Neuronal stem cell (in vitro differentiated cells): ENCODE measurements around the gene SYNPO2.
A peak's percentile ranks its signal among the peaks of the same experiment; 100 is the strongest.

Experiments
- DNase-seq: peaks from one replicate; pipeline ENCODE4 v3.0.0-alpha.2; 2013; ENCODE audit warnings: low spot score
- H2AFZ ChIP-seq: one replicate; pipeline ENCODE4 v1.6.1; 2013; ENCODE audit warnings: mild to moderate bottlenecking, low read length, inconsistent platforms
- H2AK5ac ChIP-seq: 2 replicates; pipeline ENCODE4 v1.6.1; 2013; ENCODE audit warnings: low read depth, mild to moderate bottlenecking, inconsistent platforms, low read length, moderate library complexity, mixed read lengths
- H2BK120ac ChIP-seq: 2 replicates; pipeline ENCODE4 v1.6.1; 2013; ENCODE audit warnings: low read depth, mild to moderate bottlenecking, inconsistent platforms, low read length, moderate library complexity, mixed read lengths
- H2BK12ac ChIP-seq: one replicate; pipeline ENCODE4 v1.6.1; 2013; ENCODE audit warnings: low read length, inconsistent platforms
- H2BK15ac ChIP-seq: 2 replicates; pipeline ENCODE4 v1.6.1; 2013; ENCODE audit warnings: mild to moderate bottlenecking, low read length, inconsistent platforms, mixed read lengths
- H2BK5ac ChIP-seq: one replicate; pipeline ENCODE4 v1.6.1; 2013; ENCODE audit warnings: inconsistent platforms, mild to moderate bottlenecking, low read length, moderate library complexity
- H3K14ac ChIP-seq: one replicate; pipeline ENCODE4 v1.6.1; 2013; ENCODE audit warnings: low read length, inconsistent platforms
- H3K18ac ChIP-seq: 2 replicates; pipeline ENCODE4 v1.6.1; 2013; ENCODE audit warnings: low read length, inconsistent platforms
- H3K23ac ChIP-seq: 2 replicates; pipeline ENCODE4 v1.6.1; 2013; ENCODE audit warnings: low read depth, mild to moderate bottlenecking, mixed read lengths, low read length, inconsistent platforms; ENCODE audit not compliant: poor library complexity
- H3K27ac ChIP-seq: replicated peaks from 3 replicates; pipeline ENCODE4 v1.5.1; 2013; ENCODE audit warnings: low read length, inconsistent platforms
- H3K27me3 ChIP-seq, 3 experiments: 2 replicates each; pipeline ENCODE4 v1.6.1; 2013; ENCODE audit warnings: low read length in 3 of 3, mild to moderate bottlenecking in 2 of 3, inconsistent platforms in 1 of 3, low read depth in 1 of 3, mixed read lengths in 1 of 3, moderate library complexity in 1 of 3; ENCODE audit not compliant: control insufficient read depth in 3 of 3, insufficient read depth in 3 of 3
- H3K36me3 ChIP-seq, 2 donors: replicated peaks in 1 of 2; 2 replicates each; pipeline ENCODE4 v1.6.1; 2013; ENCODE audit warnings: low read length in 2 of 2; ENCODE audit not compliant: control insufficient read depth in 2 of 2, insufficient read depth in 2 of 2
- H3K4ac ChIP-seq: 2 replicates; pipeline ENCODE4 v1.6.1; 2013; ENCODE audit warnings: inconsistent platforms, mild to moderate bottlenecking, low read length, moderate library complexity
- H3K4me1 ChIP-seq, 2 donors: 1 replicate in 1 of 2; 2 replicates in 1 of 2; pipeline ENCODE4 v1.6.1; 2013; ENCODE audit warnings: low read length in 2 of 2, low read depth in 1 of 2; ENCODE audit not compliant: control insufficient read depth in 2 of 2, insufficient read depth in 1 of 2
- H3K4me2 ChIP-seq: one replicate; pipeline ENCODE4 v1.6.1; 2013; ENCODE audit warnings: mild to moderate bottlenecking, low read length, inconsistent platforms; ENCODE audit not compliant: insufficient read depth, poor library complexity, severe bottlenecking
- H3K4me3 ChIP-seq, 2 donors: 2 replicates each; pipeline ENCODE4 v1.5.1; 2013; ENCODE audit warnings: low read length in 2 of 2, mild to moderate bottlenecking in 2 of 2, inconsistent platforms in 1 of 2, moderate library complexity in 1 of 2
- H3K79me1 ChIP-seq: one replicate; pipeline ENCODE4 v1.6.1; 2013; ENCODE audit warnings: low read depth, mild to moderate bottlenecking, inconsistent platforms, low read length, moderate library complexity
- H3K9ac ChIP-seq: one replicate; pipeline ENCODE4 v1.6.1; 2013; ENCODE audit warnings: mild to moderate bottlenecking, low read depth, low read length, inconsistent platforms; ENCODE audit not compliant: poor library complexity
- H3K9me3 ChIP-seq, 2 donors: replicated peaks in 1 of 2; 2 replicates each; pipeline versions ENCODE3 to v1.6.1; 2013; ENCODE audit warnings: low read length in 2 of 2, mild to moderate bottlenecking in 2 of 2, inconsistent platforms in 1 of 2, low read depth in 1 of 2, mixed read lengths in 1 of 2, moderate library complexity in 1 of 2; ENCODE audit not compliant: control insufficient read depth in 2 of 2, insufficient read depth in 1 of 2
- H4K8ac ChIP-seq: one replicate; pipeline ENCODE4 v1.6.1; 2013; ENCODE audit warnings: low read depth, mild to moderate bottlenecking, inconsistent platforms, low read length, moderate library complexity
- H4K91ac ChIP-seq: one replicate; pipeline ENCODE4 v1.6.1; 2013; ENCODE audit warnings: low read length, low read depth, mild to moderate bottlenecking, inconsistent platforms; ENCODE audit not compliant: poor library complexity
- WGBS, 2 donors: extraction: QIAGEN DNeasy Blood & Tissue Kit; methylation state at CpG; one replicate each; pipeline ENCODE4 v1.1.7; 2013; ENCODE audit warnings: missing lambda C conversion rate in 2 of 2, mixed read lengths in 1 of 2; ENCODE audit not compliant: insufficient read length in 2 of 2, insufficient replicate concordance in 1 of 2; ENCODE audit errors: extremely low coverage in 2 of 2; 5-methylcytosine and 5-hydroxymethylcytosine counted together

SYNPO2 gene

GRCh38 chr4:118987959-118988634, 99.4 kb downstream of the SYNPO2 start:
- Histone ChIP-seq H3K27me3 (peaks cover 0 to 18% (median 0%) of the 10 kb centered on the region in 3 experiments), H2BK12ac (no peak overlapping the region), H3K27ac (no peak overlapping the region), H3K79me1 (no peaks in the 10 kb centered on the region), H2AFZ (no peak overlapping the region), H4K8ac (no peak overlapping the region), H3K23ac (no peak overlapping the region), H3K4me3 (no peak overlapping the region), H3K4ac (no peak overlapping the region), H4K91ac (no peak overlapping the region), H2AK5ac (no peak overlapping the region), H3K4me1 (no peaks in the 10 kb centered on the region), H3K14ac (no peak overlapping the region), H3K4me2 (no peak overlapping the region), H3K36me3 (no peaks in the 10 kb centered on the region), H2BK15ac (no peak overlapping the region), H3K9me3 (no peaks in the 10 kb centered on the region), H2BK120ac (no peak overlapping the region), H2BK5ac (no peak overlapping the region), H3K18ac (no peak overlapping the region), H3K9ac (no peak overlapping the region)
- no CpG with 5 or more reads among the region's 1 CpG for WGBS, 2 donors
- no peak for DNase-seq

DNA sequence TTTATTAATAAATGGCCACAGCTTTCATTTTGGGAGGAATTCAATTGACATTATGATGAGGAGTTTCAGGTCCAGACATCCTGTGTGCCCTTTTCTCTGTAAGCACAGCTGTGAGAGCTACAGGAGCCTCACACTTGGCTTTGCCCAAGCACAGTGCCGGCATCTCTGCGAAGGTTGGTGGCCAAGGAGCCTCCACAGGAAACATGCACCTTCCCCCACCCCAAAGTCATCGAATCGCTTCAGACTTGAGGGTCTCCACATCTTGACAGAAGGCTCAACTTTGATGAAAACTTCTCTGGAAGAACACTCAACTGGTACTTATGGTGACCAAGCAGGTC, 100.0 kb downstream of the SYNPO2 start:
- Histone ChIP-seq H3K79me1 (no peaks in the 10 kb centered on the region), H3K18ac (no peak overlapping the region)

DNA sequence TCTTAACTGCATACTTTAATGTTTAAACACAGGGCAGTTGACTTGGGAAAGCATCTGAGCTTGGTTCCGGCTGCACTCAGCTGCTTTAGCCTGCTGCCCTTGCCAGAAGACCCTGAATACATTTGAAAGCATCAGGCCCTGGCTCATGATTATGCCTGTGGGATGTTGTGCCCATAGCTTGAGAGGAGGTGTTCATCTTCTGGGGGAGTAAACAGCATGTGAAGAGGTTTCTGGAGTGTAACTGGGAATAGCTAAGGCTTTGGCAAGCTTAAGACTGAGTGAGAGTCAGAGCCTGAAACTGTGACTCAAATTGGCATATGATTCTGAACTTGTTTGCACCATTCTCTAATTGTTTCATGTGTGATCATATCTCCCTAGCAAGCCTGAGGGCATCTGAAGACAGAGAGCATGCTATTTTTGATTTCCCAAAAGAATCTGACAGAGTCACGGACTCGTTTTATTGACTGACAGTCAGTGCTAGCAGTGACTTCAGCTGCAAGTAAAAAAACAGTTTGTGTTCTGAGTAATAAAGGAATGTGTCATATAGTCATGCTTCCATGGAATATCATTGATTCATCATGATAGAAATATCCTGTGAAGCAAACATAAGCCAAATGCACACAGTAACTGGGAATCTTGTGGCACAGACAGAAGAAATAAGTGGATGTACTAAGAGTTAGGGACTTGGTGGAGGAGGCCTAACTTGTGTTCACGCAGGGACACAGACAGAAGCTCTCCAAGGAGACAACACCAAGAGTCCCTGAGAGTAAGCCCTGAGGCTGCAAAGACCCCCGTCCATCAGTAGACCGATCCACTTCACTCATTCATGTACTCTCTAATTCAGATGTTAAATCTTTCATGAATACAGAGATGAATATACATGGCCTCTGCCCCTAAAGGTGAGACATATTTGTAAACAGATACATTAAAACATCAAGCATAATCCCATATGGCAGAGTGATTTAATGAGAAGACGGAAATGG, 100.7 kb downstream of the SYNPO2 start:
- H3K4me2 ChIP-seq: no peak overlapping the region
- H3K4me3 ChIP-seq: no peak overlapping the region
- H3K9me3 ChIP-seq: no peaks in the 10 kb centered on the region
- WGBS, 2 donors: no CpG with 5 or more reads among the region's 7 CpGs
- no peak overlapping the region for H2BK12ac ChIP-seq
- no peak overlapping the region for H3K14ac ChIP-seq
- H4K8ac ChIP-seq: no peak overlapping the region
- H3K18ac ChIP-seq: no peak overlapping the region
- H3K23ac ChIP-seq: no peak overlapping the region
- no peak overlapping the region for H3K27ac ChIP-seq
- H2AK5ac ChIP-seq: no peak overlapping the region
- no peak overlapping the region for H2BK5ac ChIP-seq
- H3K36me3 ChIP-seq: no peaks in the 10 kb centered on the region
- no peak overlapping the region for H3K4ac ChIP-seq
- no peak overlapping the region for H4K91ac ChIP-seq
- H3K9ac ChIP-seq: no peak overlapping the region
- H3K79me1 ChIP-seq: no peaks in the 10 kb centered on the region
- peaks cover 0 to 17% (median 0%) of the 10 kb centered on the region in 3 experiments for H3K27me3 ChIP-seq
- no peaks in the 10 kb centered on the region for H3K4me1 ChIP-seq
- H2AFZ ChIP-seq: no peak overlapping the region
- H2BK120ac ChIP-seq: no peak overlapping the region
- H2BK15ac ChIP-seq: no peak overlapping the region
- DNase-seq: no peak

More for the DNA sequence above, 100.0 kb downstream of the SYNPO2 start:
- Histone ChIP-seq H2AFZ (no peak overlapping the region), H3K14ac (no peak overlapping the region), H3K9ac (no peak overlapping the region), H2AK5ac (no peak overlapping the region), H3K4me3 (no peak overlapping the region), H3K4me1 (no peaks in the 10 kb centered on the region), H3K27me3 (peaks cover 0 to 17% (median 0%) of the 10 kb centered on the region in 3 experiments), H4K91ac (no peak overlapping the region), H2BK15ac (no peak overlapping the region), H3K4me2 (no peak overlapping the region), H3K23ac (no peak overlapping the region), H4K8ac (no peak overlapping the region), H2BK5ac (no peak overlapping the region), H3K9me3 (no peaks in the 10 kb centered on the region), H2BK12ac (no peak overlapping the region), H3K4ac (no peak overlapping the region), H2BK120ac (no peak overlapping the region), H3K36me3 (no peaks in the 10 kb centered on the region), H3K27ac (no peak overlapping the region)
- no peak for DNase-seq
- WGBS, 2 donors: no CpG with 5 or more reads among the region's 4 CpGs

DNA sequence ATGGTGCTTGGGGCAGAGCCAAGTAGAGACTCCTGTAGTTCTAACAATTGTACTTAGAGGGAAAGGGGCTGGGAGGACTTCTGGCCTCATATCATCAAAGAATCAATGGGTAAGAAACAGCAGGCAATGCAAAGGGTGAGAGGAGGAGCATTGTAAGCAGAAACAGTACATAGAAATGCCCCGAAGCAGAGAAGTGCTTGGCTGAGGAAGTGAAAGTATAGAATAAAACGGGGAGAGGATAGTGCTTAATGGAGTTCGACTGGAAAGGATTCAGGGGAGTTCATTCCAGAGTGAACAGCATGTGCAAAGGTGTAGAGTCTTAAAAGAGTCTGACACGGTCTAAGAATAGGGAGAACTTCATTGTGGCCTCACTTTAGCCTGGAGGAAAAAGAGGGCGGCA, 103.0 kb downstream of the SYNPO2 start:
- H2BK120ac ChIP-seq: no peak overlapping the region
- no peak overlapping the region for H3K9ac ChIP-seq
- H3K27ac ChIP-seq: no peak overlapping the region
- no peak overlapping the region for H3K23ac ChIP-seq
- no peak overlapping the region for H3K4me3 ChIP-seq
- no peak overlapping the region for H3K4me2 ChIP-seq
- H3K14ac ChIP-seq: no peak overlapping the region
- H2AK5ac ChIP-seq: no peak overlapping the region
- H2AFZ ChIP-seq: peak overlapping the region; percentile 10
- no peak for DNase-seq
- H4K91ac ChIP-seq: no peak overlapping the region
- H4K8ac ChIP-seq: no peak overlapping the region
- no peak overlapping the region for H3K18ac ChIP-seq
- no peaks in the 10 kb centered on the region for H3K9me3 ChIP-seq
- no peaks in the 10 kb centered on the region for H3K36me3 ChIP-seq
- no peak overlapping the region for H3K4ac ChIP-seq
- no peak overlapping the region for H2BK5ac ChIP-seq
- H3K79me1 ChIP-seq: no peaks in the 10 kb centered on the region
- no peak overlapping the region for H2BK15ac ChIP-seq
- H3K4me1 ChIP-seq: no peaks in the 10 kb centered on the region
- H2BK12ac ChIP-seq: no peak overlapping the region
- H3K27me3 ChIP-seq: peaks cover 0 to 8% (median 0%) of the 10 kb centered on the region in 3 experiments
- no CpG with 5 or more reads among the region's 5 CpGs for WGBS, 2 donors
